Esophagus squamous epithelium (tissue), 5 donors: Measurements from ENCODE around the gene SKI. TPM values are rescaled to one million over a fixed set of nuclear protein-coding genes. Genes with fewer than 3 reads are reported as not detected.

Experiments used
- DNase-seq: peaks from one replicate; lab custom pipeline; 2025; lab: John Stamatoyannopoulos, UW
- H3K27ac ChIP-seq, 4 donors: fragments of 200-600 bp; sonication (generic); one replicate each; pipeline ENCODE4 v1.5.1; 2016 to 2019; ENCODE audit warnings: mild to moderate bottlenecking in 1 of 4
- H3K27me3 ChIP-seq, 4 donors: fragments of 200-600 bp; sonication (generic); 1 replicate in 3 of 4; 2 replicates in 1 of 4; pipeline versions ENCODE4 v1.5.1 to v1.6.0; 2017 to 2021; ENCODE audit warnings: antibody characterized with exemption in 1 of 4
- H3K36me3 ChIP-seq, 3 donors: fragments of 200-600 bp; sonication (generic); one replicate each; pipeline ENCODE4 v1.5.1; 2016 to 2019
- H3K4me1 ChIP-seq, 3 donors: fragments of 200-600 bp; sonication (generic); one replicate each; pipeline ENCODE4 v1.5.1; 2017 to 2019
- H3K4me3 ChIP-seq, 4 donors: fragments of 200-600 bp; sonication (generic); 1 replicate in 3 of 4; 2 replicates in 1 of 4; pipeline ENCODE4 v1.5.1; 2016 to 2019; ENCODE audit warnings: mild to moderate bottlenecking in 2 of 4, moderate library complexity in 1 of 4
- H3K9me3 ChIP-seq, 3 donors: fragments of 200-600 bp; sonication (generic); one replicate each; pipeline ENCODE4 v1.5.1; 2016 to 2019
- CTCF ChIP-seq, 6 experiments: fragments of 450-650 bp in 4 of 6; fragments of 200-600 bp in 2 of 6; sonication (generic) in 2 of 6; IDR thresholded peaks; one replicate each; pipeline ENCODE4 v1.5.1; 2016 to 2019; ENCODE audit warnings: antibody characterized with exemption in 6 of 6, mild to moderate bottlenecking in 4 of 6, moderate library complexity in 4 of 6
- POLR2A ChIP-seq, 4 donors: fragments of 450-650 bp; IDR thresholded peaks; one replicate each; pipeline ENCODE4 v1.6.1; 2017; ENCODE audit warnings: antibody characterized with exemption in 4 of 4, mild to moderate bottlenecking in 4 of 4, moderate library complexity in 3 of 4
- WGBS, 2 donors: methylation state at CpG; one replicate each; pipeline ENCODE4 v1.1.5; 2018; 5-methylcytosine and 5-hydroxymethylcytosine counted together
- intact Hi-C: fragments of 100-400 bp; cut with DNase I; formaldehyde crosslinking; loops from one replicate; pipeline ENCODE4 v1.15.0; 2022
- total RNA-seq, 4 donors: library from RNA; depleted of rRNA; stranded (reverse); fragments of >200 nt; gene quantifications; one replicate each; pipeline ENCODE4 v1.1.0, GENCODE V29; 2016
- donor health status: DM: yes; HTN: yes; CAD: no.

SKI gene
- total RNA-seq, 4 donors from 2014 or later: 18.2 to 38.8 (median 25.2) TPM

- peak overlapping the region in 3 of 4 donors; percentile 38 to 55 (median 40) for H3K4me3 ChIP-seq
Observed at GRCh38 chr1:2212532-2213491, 15.3 kb upstream of the SKI start.

GRCh38 chr1:2213576-2214505, 14.3 kb upstream of the SKI start:
- no peaks in the 10 kb centered on the region for H3K9me3 ChIP-seq
- no peaks in the 10 kb centered on the region for H3K27me3 ChIP-seq
- H3K36me3 ChIP-seq: no peaks in the 10 kb centered on the region
- peak in 1 of 4 donors; percentile 26 for TF ChIP-seq POLR2A (IDR thresholded peaks at IDR 0.05)
- TF ChIP-seq CTCF (IDR thresholded peaks at IDR 0.05): no peak
- H3K4me1 ChIP-seq: peaks cover 45 to 64% (median 56%) of the 10 kb centered on the region in 3 donors
- intact Hi-C loops: no loop called here
- H3K4me3 ChIP-seq: peak overlapping the region in 3 of 4 donors; percentile 38 to 55 (median 40)
- 25 to 38% methylated on average over 9 to 11 of the region's 32 CpGs for WGBS, 2 donors
- DNase-seq: no peak
- peak overlapping the region; percentile 83 to 98 (median 93) for H3K27ac ChIP-seq

More at GRCh38 chr1:2212532-2213491, 15.3 kb upstream of the SKI start:
- H3K27me3 ChIP-seq: no peaks in the 10 kb centered on the region
- peak overlapping the region; percentile 83 to 98 (median 93) for H3K27ac ChIP-seq
- intact Hi-C loops: no loop called here
- H3K36me3 ChIP-seq: no peaks in the 10 kb centered on the region
- TF ChIP-seq POLR2A (IDR thresholded peaks at IDR 0.05) (peak in 1 of 4 donors; percentile 30), CTCF (IDR thresholded peaks at IDR 0.05) (peak in 4 of 6 experiments; percentile 33 to 46 (median 36))
- WGBS, 2 donors: 0% methylated on average over 9 to 19 of the region's 49 CpGs
- no peaks in the 10 kb centered on the region for H3K9me3 ChIP-seq
- no peak for DNase-seq
- H3K4me1 ChIP-seq: peaks cover 55 to 74% (median 67%) of the 10 kb centered on the region in 3 donors

- no peaks in the 10 kb centered on the region for H3K36me3 ChIP-seq
- TF ChIP-seq POLR2A (IDR thresholded peaks at IDR 0.05): no peak
- no peak for TF ChIP-seq CTCF (IDR thresholded peaks at IDR 0.05)
- peak overlapping the region; percentile 83 to 98 (median 93) for H3K27ac ChIP-seq
- 57% methylated on average over 1 of the region's 21 CpGs; no CpG with 5 or more reads in 1 of the 2 donors for WGBS, 2 donors
- DNase-seq: no peak
- no peaks in the 10 kb centered on the region for H3K9me3 ChIP-seq
- H3K4me3 ChIP-seq: peak overlapping the region in 3 of 4 donors; percentile 22 to 55 (median 40)
- intact Hi-C loops: no loop called here
- H3K27me3 ChIP-seq: no peaks in the 10 kb centered on the region
- H3K4me1 ChIP-seq: peaks cover 43 to 58% (median 48%) of the 10 kb centered on the region in 3 donors
Observed at GRCh38 chr1:2214541-2215241, 13.4 kb upstream of the SKI start.

- Histone ChIP-seq H3K4me3 (no peak overlapping the region), H3K9me3 (no peaks in the 10 kb centered on the region), H3K36me3 (no peaks in the 10 kb centered on the region), H3K4me1 (peaks cover 41 to 58% (median 41%) of the 10 kb centered on the region in 3 donors), H3K27ac (peak overlapping the region; percentile 83 to 98 (median 93)), H3K27me3 (no peaks in the 10 kb centered on the region)
- intact Hi-C loops: no loop called here
- TF ChIP-seq CTCF (IDR thresholded peaks at IDR 0.05): no peak
- DNase-seq: no peak
- WGBS, 2 donors: 96 to 97% methylated on average over 5 of the region's 14 CpGs
Observed at GRCh38 chr1:2215329-2215728, 12.8 kb upstream of the SKI start.
